Spleen (tissue), 11 donors: ENCODE data around the gene KCNN2. TPM values are rescaled to one million over a fixed set of nuclear protein-coding genes. Genes with fewer than 3 reads are reported as not detected.

ENCODE experiments used
- DNase-seq: peaks from one replicate; pipeline ENCODE4 v3.0.0-alpha.2; 2020
- H3K27ac ChIP-seq, 8 donors: fragments of 200-600 bp; sonication (generic) in 7 of 8; 1 replicate in 4 of 8; 2 replicates in 4 of 8; pipeline versions ENCODE4 v1.5.0 to v1.8.0; 2016 to 2021; ENCODE audit warnings: inconsistent platforms in 4 of 8, mild to moderate bottlenecking in 4 of 8, moderate library complexity in 1 of 8
- H3K27me3 ChIP-seq, 7 donors: fragments of 200-600 bp; sonication (generic) in 6 of 7; replicated peaks in 1 of 7; 1 replicate in 4 of 7; 2 replicates in 3 of 7; pipeline versions ENCODE4 v1.5.0 to v1.8.0; 2016 to 2021; ENCODE audit warnings: inconsistent platforms in 3 of 7, mild to moderate bottlenecking in 1 of 7
- H3K36me3 ChIP-seq, 6 donors: fragments of 200-600 bp; sonication (generic) in 5 of 6; 1 replicate in 4 of 6; 2 replicates in 2 of 6; pipeline versions ENCODE4 v1.5.0 to v1.8.0; 2016 to 2021; ENCODE audit warnings: inconsistent platforms in 2 of 6
- H3K4me1 ChIP-seq, 6 donors: fragments of 200-600 bp; sonication (generic) in 5 of 6; 1 replicate in 3 of 6; 2 replicates in 3 of 6; pipeline versions ENCODE4 v1.5.0 to v1.8.0; 2016 to 2021; ENCODE audit warnings: inconsistent platforms in 3 of 6
- H3K4me3 ChIP-seq, 8 donors: fragments of 200-600 bp; sonication (generic) in 7 of 8; 1 replicate in 4 of 8; 2 replicates in 4 of 8; pipeline versions ENCODE4 v1.5.0 to v1.8.0; 2016 to 2021; ENCODE audit warnings: inconsistent platforms in 4 of 8, mild to moderate bottlenecking in 4 of 8, moderate library complexity in 2 of 8
- H3K9me3 ChIP-seq, 8 donors: fragments of 200-600 bp; sonication (generic) in 7 of 8; 1 replicate in 4 of 8; 2 replicates in 4 of 8; pipeline versions ENCODE4 v1.5.0 to v1.8.0; 2016 to 2021; ENCODE audit warnings: inconsistent platforms in 4 of 8
- POLR2A ChIP-seq, 3 donors: fragments of 450-650 bp; IDR thresholded peaks; one replicate each; pipeline ENCODE4 v1.5.1; 2017; ENCODE audit warnings: antibody characterized with exemption in 3 of 3, mild to moderate bottlenecking in 1 of 3
- POLR2AphosphoS5 ChIP-seq, 3 donors: sonication (generic); formaldehyde crosslinking; IDR thresholded peaks; one replicate each; pipeline ENCODE4 v1.5.1; 2017; ENCODE audit warnings: antibody characterized with exemption in 3 of 3
- WGBS, 5 donors: extraction: QIAGEN DNeasy Blood & Tissue Kit in 3 of 5; methylation state at CpG; one replicate each; pipeline versions ENCODE4 v1.1.5 to v1.1.7; 2013 to 2018; 5-methylcytosine and 5-hydroxymethylcytosine counted together
- intact Hi-C: fragments of 100-400 bp; cut with DNase I; formaldehyde crosslinking; loops from one replicate; pipeline ENCODE4 v1.15.0; 2023; ENCODE audit warnings: low total_unique reads
- polyA plus RNA-seq, 3 donors: library from polyadenylated mRNA; stranded (reverse); fragments of 200-250 nt; gene quantifications; one replicate each; pipeline ENCODE4 v1.2.1, GENCODE V29; 2013
- total RNA-seq, 7 donors: library from RNA; depleted of rRNA in 3 of 7; stranded (reverse); fragments of >200 nt in 3 of 7; fragmentation: NEBNext Ultra II Directional in 4 of 7; extraction: Animal tissue kit (Norgen Biotek cat#: 25700) in 4 of 7; gene quantifications; one replicate each; pipeline versions ENCODE4 v1.1.0 to v1.2.1, GENCODE V29; 2016 to 2021
- TF ChIP-seq, protein P1 (sequence below), 11 experiments: fragments of 200-600 bp in 7 of 11; fragments of 450-650 bp in 4 of 11; sonication (generic) in 4 of 11; IDR thresholded peaks in 8 of 11; conservative IDR thresholded peaks in 3 of 11; 1 replicate in 7 of 11; 2 replicates in 4 of 11; pipeline versions ENCODE4 v1.4.0 to v1.8.0; 2016 to 2021; ENCODE audit warnings: antibody characterized with exemption in 11 of 11, inconsistent platforms in 4 of 11, mild to moderate bottlenecking in 1 of 11
- donor health status: healthy with polysubstance abuse.
- donor health status: DM: no; HTN: no; CAD: no; lungs with moderate emphysema.
- donor health status: DM: no; HTN: no; CAD: no.
- donor health status: Bipolar disorder and iron deficiency.
- donor health status: healthy.
- donor health status: DM: no; HTN: no; CAD: no.
- donor health status: DM: yes; HTN: yes; CAD: no.

The KCNN2 gene
- total and polyA plus RNA-seq, 10 donors: 0.20 to 1.1 (median 0.56) TPM

DNA sequence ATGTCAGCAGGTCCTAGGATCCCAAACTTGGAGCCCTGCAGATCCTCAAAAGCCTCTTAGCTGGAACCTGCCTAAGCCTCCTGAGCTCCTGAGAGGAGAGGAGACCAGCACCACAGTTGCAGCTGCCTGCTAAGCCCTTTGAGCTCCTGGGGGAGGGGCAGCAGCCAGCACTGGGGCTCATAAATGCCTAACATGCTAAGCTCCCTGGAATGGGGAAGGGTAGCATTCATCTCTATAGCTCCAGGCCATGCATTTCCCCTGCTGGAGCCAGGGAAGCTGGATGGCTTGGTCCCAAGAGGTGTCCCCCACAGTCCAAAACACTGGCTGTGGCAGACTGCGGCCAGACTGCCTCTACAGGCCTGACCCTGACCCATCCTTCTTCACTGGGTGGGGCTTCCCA lies 182.7 kb downstream of the KCNN2 start:
- H3K4me1 ChIP-seq: no peaks in the 10 kb centered on the region
- H3K36me3 ChIP-seq: no peaks in the 10 kb centered on the region
- H3K9me3 ChIP-seq: peaks cover 0 to 22% (median 7%) of the 10 kb centered on the region in 8 donors
- DNase-seq: no peak
- 60 to 100% (median 72%) methylated on average over 1 of the region's 1 CpG for WGBS, 5 donors
- TF ChIP-seq POLR2A (IDR thresholded peaks at IDR 0.05) (no peak), POLR2AphosphoS5 (IDR thresholded peaks at IDR 0.05) (no peak)
- TF ChIP-seq, protein P1, sequence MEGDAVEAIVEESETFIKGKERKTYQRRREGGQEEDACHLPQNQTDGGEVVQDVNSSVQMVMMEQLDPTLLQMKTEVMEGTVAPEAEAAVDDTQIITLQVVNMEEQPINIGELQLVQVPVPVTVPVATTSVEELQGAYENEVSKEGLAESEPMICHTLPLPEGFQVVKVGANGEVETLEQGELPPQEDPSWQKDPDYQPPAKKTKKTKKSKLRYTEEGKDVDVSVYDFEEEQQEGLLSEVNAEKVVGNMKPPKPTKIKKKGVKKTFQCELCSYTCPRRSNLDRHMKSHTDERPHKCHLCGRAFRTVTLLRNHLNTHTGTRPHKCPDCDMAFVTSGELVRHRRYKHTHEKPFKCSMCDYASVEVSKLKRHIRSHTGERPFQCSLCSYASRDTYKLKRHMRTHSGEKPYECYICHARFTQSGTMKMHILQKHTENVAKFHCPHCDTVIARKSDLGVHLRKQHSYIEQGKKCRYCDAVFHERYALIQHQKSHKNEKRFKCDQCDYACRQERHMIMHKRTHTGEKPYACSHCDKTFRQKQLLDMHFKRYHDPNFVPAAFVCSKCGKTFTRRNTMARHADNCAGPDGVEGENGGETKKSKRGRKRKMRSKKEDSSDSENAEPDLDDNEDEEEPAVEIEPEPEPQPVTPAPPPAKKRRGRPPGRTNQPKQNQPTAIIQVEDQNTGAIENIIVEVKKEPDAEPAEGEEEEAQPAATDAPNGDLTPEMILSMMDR (IDR thresholded peaks at IDR 0.05 in 8 of 11, conservative IDR thresholded peaks at IDR 0.05 in 3 of 11): no peak
- intact Hi-C loops: no loop called here
- H3K4me3 ChIP-seq: no peak overlapping the region
- H3K27ac ChIP-seq: no peak overlapping the region
- no peaks in the 10 kb centered on the region for H3K27me3 ChIP-seq
